H1 (cell line): ENCODE measurements around the gene B4GALT5. TPM values are rescaled to one million over a fixed set of nuclear protein-coding genes. Genes with fewer than 3 reads are reported as not detected.

ENCODE experiments used
- CTCF ChIA-PET: fragments of 300-600 bp; sonication (Branson Sonifier 250); formaldehyde crosslinking; loops from one replicate; lab custom pipeline; 2021; ENCODE audit not compliant: partially characterized antibody; lab: Charles Lee
- POLR2A ChIA-PET: fragments of 300-600 bp; sonication (Branson Sonifier 250); formaldehyde crosslinking; loops from one replicate; lab custom pipeline; 2021; ENCODE audit warnings: inconsistent platforms; ENCODE audit not compliant: partially characterized antibody; lab: Charles Lee
- DNase-seq, 2 experiments: peaks; one replicate each; pipeline versions ENCODE4 v3.0.0 to v3.0.0-alpha.2; 2010 to 2022; ENCODE audit warnings: low spot score in 2 of 2, low read depth in 1 of 2, mixed read lengths in 1 of 2
- FAIRE-seq: peaks from 2 replicates; lab custom pipeline; 2011; peaks lifted over from hg19 to GRCh38; lab: Jason Lieb, UNC
- H2AFZ ChIP-seq: 2 replicates; pipeline ENCODE4 v1.8.1; 2012; ENCODE audit warnings: low read length, inconsistent platforms
- H2AK5ac ChIP-seq: 2 replicates; pipeline ENCODE4 v1.6.1; 2013; ENCODE audit warnings: low read depth, low read length
- H2BK120ac ChIP-seq: replicated peaks from 2 replicates; pipeline ENCODE3; 2013; ENCODE audit warnings: low read depth, low read length, inconsistent platforms
- H2BK12ac ChIP-seq: 2 replicates; pipeline ENCODE4 v1.6.1; 2013; ENCODE audit warnings: low read depth, low read length
- H2BK15ac ChIP-seq: 2 replicates; pipeline ENCODE4 v1.6.1; 2013; ENCODE audit warnings: low read length
- H2BK20ac ChIP-seq: 2 replicates; pipeline ENCODE4 v1.6.1; 2013; ENCODE audit warnings: low read length
- H2BK5ac ChIP-seq: 2 replicates; pipeline ENCODE4 v1.6.1; 2013; ENCODE audit warnings: low read depth, low read length
- H3K14ac ChIP-seq: 2 replicates; pipeline ENCODE4 v1.6.1; 2013; ENCODE audit warnings: inconsistent platforms; ENCODE audit not compliant: insufficient read length
- H3K18ac ChIP-seq: 2 replicates; pipeline ENCODE4 v1.6.1; 2013; ENCODE audit warnings: low read length; ENCODE audit errors: extremely low read depth
- H3K23ac ChIP-seq: 2 replicates; pipeline ENCODE4 v1.6.1; 2013; ENCODE audit warnings: inconsistent platforms; ENCODE audit not compliant: insufficient read length
- H3K23me2 ChIP-seq: 2 replicates; pipeline ENCODE4 v1.6.1; 2013; ENCODE audit warnings: low read depth, low read length
- H3K27ac ChIP-seq: 2 replicates; pipeline ENCODE4 v1.6.1; 2011; ENCODE audit warnings: low read depth, low read length, inconsistent platforms
- H3K27me3 ChIP-seq, 4 experiments: replicated peaks in 1 of 4; 1 replicate in 1 of 4; 2 replicates in 3 of 4; pipeline versions ENCODE4 v1.6.1 to v1.8.1; 2011 to 2013; ENCODE audit warnings: low read length in 3 of 4, mild to moderate bottlenecking in 3 of 4, inconsistent platforms in 2 of 4, mixed read lengths in 2 of 4, moderate library complexity in 1 of 4; ENCODE audit not compliant: control insufficient read depth in 3 of 4, insufficient read depth in 3 of 4; ENCODE audit errors: extremely low read depth in 1 of 4
- H3K36me3 ChIP-seq, 4 experiments: 2 replicates each; pipeline versions ENCODE4 v1.6.1 to v1.8.1; 2011 to 2013; ENCODE audit warnings: mild to moderate bottlenecking in 4 of 4, low read length in 3 of 4, moderate library complexity in 2 of 4, control low read depth in 1 of 4, inconsistent platforms in 1 of 4; ENCODE audit not compliant: insufficient read depth in 4 of 4, control insufficient read depth in 2 of 4
- H3K4ac ChIP-seq: replicated peaks from 2 replicates; pipeline ENCODE3; 2013; ENCODE audit warnings: low read length, low read depth, mixed read lengths, inconsistent platforms; ENCODE audit not compliant: insufficient read length
- H3K4me1 ChIP-seq, 4 experiments: replicated peaks in 1 of 4; 1 replicate in 1 of 4; 2 replicates in 3 of 4; pipeline versions ENCODE4 v1.6.1 to v1.8.1; 2011 to 2013; ENCODE audit warnings: low read length in 3 of 4, inconsistent platforms in 2 of 4, mixed read lengths in 1 of 4; ENCODE audit not compliant: insufficient read depth in 4 of 4, control insufficient read depth in 3 of 4
- H3K4me2 ChIP-seq, 2 experiments: 2 replicates each; pipeline versions ENCODE4 v1.6.1 to v1.8.1; 2011 to 2013; ENCODE audit warnings: low read depth in 2 of 2, low read length in 2 of 2, control low read depth in 1 of 2, inconsistent platforms in 1 of 2, mild to moderate bottlenecking in 1 of 2; ENCODE audit not compliant: insufficient read depth in 1 of 2
- H3K4me3 ChIP-seq, 4 experiments: fragments of 200-600, 300-600 bp in 1 of 4; sonication (generic), shearing (Covaris generic), sonication (Bioruptor Twin) in 1 of 4; 2 replicates each; pipeline versions ENCODE4 v1.5.1 to v1.8.1; 2011 to 2016; ENCODE audit warnings: low read length in 4 of 4, low read depth in 3 of 4, control low read depth in 2 of 4, inconsistent platforms in 2 of 4, mild to moderate bottlenecking in 2 of 4, mixed read lengths in 1 of 4, moderate library complexity in 1 of 4; ENCODE audit not compliant: insufficient read depth in 2 of 4; ENCODE audit errors: extremely low read depth in 1 of 4
- H3K56ac ChIP-seq: replicated peaks from 2 replicates; pipeline ENCODE3; 2013; ENCODE audit warnings: low read depth, mild to moderate bottlenecking, mixed read lengths, low read length, inconsistent platforms; ENCODE audit not compliant: insufficient read length
- H3K79me1 ChIP-seq: 2 replicates; pipeline ENCODE4 v1.6.1; 2013; ENCODE audit warnings: low read depth, low read length, control low read depth
- H3K79me2 ChIP-seq, 2 experiments: 2 replicates each; pipeline versions ENCODE4 v1.6.1 to v1.8.1; 2012 to 2013; ENCODE audit warnings: low read length in 2 of 2, mild to moderate bottlenecking in 2 of 2, inconsistent platforms in 1 of 2; ENCODE audit not compliant: insufficient read depth in 2 of 2, control insufficient read depth in 1 of 2
- H3K9ac ChIP-seq, 4 experiments: replicated peaks in 1 of 4; 1 replicate in 1 of 4; 2 replicates in 3 of 4; pipeline versions ENCODE4 v1.6.1 to v1.8.1; 2011 to 2013; ENCODE audit warnings: low read depth in 3 of 4, low read length in 3 of 4, control low read depth in 2 of 4, mild to moderate bottlenecking in 2 of 4, moderate library complexity in 2 of 4, inconsistent platforms in 1 of 4; ENCODE audit errors: extremely low read depth in 1 of 4
- H3K9me3 ChIP-seq, 2 experiments: 2 replicates each; pipeline versions ENCODE4 v1.6.1 to v1.8.1; 2012 to 2013; ENCODE audit warnings: mild to moderate bottlenecking in 2 of 2, moderate library complexity in 2 of 2, control low read depth in 1 of 2, inconsistent platforms in 1 of 2, low read depth in 1 of 2, low read length in 1 of 2, mixed read lengths in 1 of 2; ENCODE audit not compliant: insufficient read depth in 2 of 2
- H4K20me1 ChIP-seq, 2 experiments: replicated peaks in 1 of 2; 2 replicates each; pipeline versions ENCODE3 to v1.8.1; 2011 to 2013; ENCODE audit warnings: inconsistent platforms in 2 of 2, low read length in 2 of 2, mild to moderate bottlenecking in 1 of 2; ENCODE audit not compliant: insufficient read depth in 2 of 2, control insufficient read depth in 1 of 2
- H4K5ac ChIP-seq: 2 replicates; pipeline ENCODE4 v1.6.1; 2013; ENCODE audit warnings: low read length, low read depth, mixed read lengths, inconsistent platforms; ENCODE audit not compliant: insufficient read length
- H4K8ac ChIP-seq: 2 replicates; pipeline ENCODE4 v1.8.0; 2013; ENCODE audit warnings: mild to moderate bottlenecking, moderate library complexity, low read length, inconsistent platforms; ENCODE audit not compliant: insufficient read depth; ENCODE audit errors: extremely low read depth
- H4K91ac ChIP-seq: replicated peaks from 2 replicates; pipeline ENCODE3; 2013; ENCODE audit warnings: low read length, mixed read lengths, inconsistent platforms; ENCODE audit not compliant: insufficient read length
- HDAC6 ChIP-seq: IDR thresholded peaks from one replicate; pipeline ENCODE4 v1.7.1; 2012; ENCODE audit warnings: low read depth, mild to moderate bottlenecking, inconsistent platforms, low read length, moderate library complexity
- WGBS, 2 experiments: shearing (Covaris generic) in 1 of 2; methylation state at CpG; one replicate each; pipeline versions ENCODE4 v1.1.6 to v1.1.7; 2013 to 2015; ENCODE audit warnings: low lambda C conversion rate in 2 of 2, mixed read lengths in 2 of 2, inconsistent platforms in 1 of 2, low coverage in 1 of 2, missing lambda C conversion rate in 1 of 2; ENCODE audit not compliant: insufficient replicate concordance in 2 of 2, insufficient coverage in 1 of 2, insufficient read length in 1 of 2; ENCODE audit errors: extremely low coverage in 1 of 2, missing lambda C conversion rate in 1 of 2; 5-methylcytosine and 5-hydroxymethylcytosine counted together
- polyA plus RNA-seq, 7 experiments: library from polyadenylated mRNA; depleted of rRNA in 3 of 7; stranded (reverse) in 5 of 7; unstranded in 2 of 7; fragments of >200 nt in 5 of 7; fragments of 200-250 nt in 2 of 7; gene quantifications; 1 replicate in 5 of 7; 2 replicates in 1 of 7; 4 replicates in 1 of 7; pipeline versions ENCODE4 v1.2.1 to v1.2.3, GENCODE V29; 2011 to 2013; ENCODE audit warnings: missing spikeins in 2 of 7, mixed read lengths in 2 of 7
- total RNA-seq: library from RNA; stranded (reverse); fragmentation: NEBNext Ultra II Directional; extraction: Animal tissue kit (Norgen Biotek cat#: 25700); gene quantifications from 2 replicates; pipeline ENCODE4 v1.2.1, GENCODE V29; 2021
- TF ChIP-seq, protein P1 (sequence below): IDR thresholded peaks from 2 replicates; pipeline ENCODE4 v1.6.1; 2011; ENCODE audit warnings: low read depth, mild to moderate bottlenecking, low read length; ENCODE audit not compliant: insufficient read depth

The B4GALT5 gene
- total and polyA plus RNA-seq, 2 of the 8 experiments (the other 6 are each of a cell fraction or from before 2014, with no cell fraction given): 46.5 to 75.4 TPM

DNA sequence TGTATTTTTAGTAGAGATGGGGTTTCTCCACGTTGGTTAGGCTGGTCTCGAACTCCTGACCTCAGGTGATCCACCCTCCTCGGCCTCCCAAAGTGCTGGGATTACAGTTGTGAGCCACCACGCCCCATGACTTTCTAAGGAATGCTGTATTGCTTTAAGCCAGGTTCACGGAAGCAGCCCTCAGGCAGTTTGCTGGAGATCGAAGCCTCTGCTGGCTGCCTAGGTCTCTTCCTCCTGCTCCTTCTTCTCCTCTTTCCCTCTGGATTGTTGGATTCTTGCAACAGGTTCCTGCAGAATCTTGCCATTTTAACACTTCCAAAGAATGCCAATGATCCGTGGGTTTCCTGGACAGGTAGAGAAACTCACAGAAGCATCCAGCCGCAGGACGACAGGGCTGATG, 29.3 kb upstream of the B4GALT5 start:
- CTCF ChIA-PET: interaction anchor here (0.6 kb wide), 1 partner anchor 26 kb away, joined by 4 read pairs; no protein-coding TSS in a partner anchor
- H3K79me1 ChIP-seq: no peaks in the 10 kb centered on the region
- no peak overlapping the region for H2BK5ac ChIP-seq
- H3K9me3 ChIP-seq: no peaks in the 10 kb centered on the region
- H3K4me2 ChIP-seq: no peak overlapping the region
- no peak overlapping the region for H3K18ac ChIP-seq
- no peak for DNase-seq
- H4K8ac ChIP-seq: no peak overlapping the region
- TF ChIP-seq HDAC6: no peak
- TF ChIP-seq, protein P1, sequence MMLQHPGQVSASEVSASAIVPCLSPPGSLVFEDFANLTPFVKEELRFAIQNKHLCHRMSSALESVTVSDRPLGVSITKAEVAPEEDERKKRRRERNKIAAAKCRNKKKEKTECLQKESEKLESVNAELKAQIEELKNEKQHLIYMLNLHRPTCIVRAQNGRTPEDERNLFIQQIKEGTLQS: no peak
- no peaks in the 10 kb centered on the region; the same call in 1 of the 2 replicates for H3K23me2 ChIP-seq
- no peaks in the 10 kb centered on the region for H3K36me3 ChIP-seq
- 0 out of 2 replicates have a peak overlapping the region, but pooled peaks have one; percentile 21 for H2BK20ac ChIP-seq
- no peak overlapping the region for H2AK5ac ChIP-seq
- H4K5ac ChIP-seq: no peak overlapping the region
- no peak overlapping the region for H2BK120ac ChIP-seq
- no peak overlapping the region for H3K4me3 ChIP-seq
- H2AFZ ChIP-seq: no peak overlapping the region
- H3K9ac ChIP-seq: no peak overlapping the region
- peaks cover 0 to 4% (median 2%) of the 10 kb centered on the region in 4 experiments; a peak in 2 of 7 replicates for H3K4me1 ChIP-seq
- no peak overlapping the region for H3K27ac ChIP-seq
- no peak overlapping the region for H3K14ac ChIP-seq
- H3K27me3 ChIP-seq: no peaks in the 10 kb centered on the region
- WGBS, 2 experiments: 84% methylated on average over 9 of the region's 9 CpGs; no CpG with 5 or more reads in 1 of the 2 experiments
- no peak overlapping the region for H2BK15ac ChIP-seq
- H3K79me2 ChIP-seq: no peaks in the 10 kb centered on the region
- H3K4ac ChIP-seq: no peak overlapping the region
- H4K20me1 ChIP-seq: no peaks in the 10 kb centered on the region
- H4K91ac ChIP-seq: no peak overlapping the region
- no peak overlapping the region for H3K56ac ChIP-seq
- no peak overlapping the region for H3K23ac ChIP-seq
- FAIRE-seq: no peak
- POLR2A ChIA-PET: no interaction called here
- no peak overlapping the region for H2BK12ac ChIP-seq
